Progenitor cell of endocrine pancreas (in vitro differentiated cells): Measurements from ENCODE around the gene SLCO1A2. TPM values are rescaled to one million over a fixed set of nuclear protein-coding genes. Genes with fewer than 3 reads are reported as not detected.
"Not testable (repeated sequence)": the region's sequence is repeated elsewhere in the genome, so short reads cannot be mapped to it uniquely, and the experiment has no call there.

Experiments used
- DNase-seq: peaks from one replicate; pipeline ENCODE4 v3.0.0; 2021; ENCODE audit warnings: low spot score; ENCODE audit not compliant: unreplicated experiment
- H3K27ac Mint-ChIP-seq: 2 replicates; pipeline ENCODE4 v1.8.0; 2021; ENCODE audit warnings: mild to moderate bottlenecking, moderate library complexity, mixed read lengths
- H3K27me3 Mint-ChIP-seq: 2 replicates; pipeline ENCODE4 v1.8.0; 2021; ENCODE audit warnings: mixed read lengths
- H3K36me3 Mint-ChIP-seq: 2 replicates; pipeline ENCODE4 v1.8.0; 2022; ENCODE audit warnings: mixed read lengths; ENCODE audit not compliant: insufficient read depth
- H3K4me1 Mint-ChIP-seq: 2 replicates; pipeline ENCODE4 v1.8.0; 2021; ENCODE audit warnings: low read depth, mixed read lengths
- H3K4me3 Mint-ChIP-seq: 2 replicates; pipeline ENCODE4 v1.8.0; 2021; ENCODE audit warnings: low read depth, mild to moderate bottlenecking, moderate library complexity, mixed read lengths
- H3K9me3 Mint-ChIP-seq: 2 replicates; pipeline ENCODE4 v1.8.0; 2021; ENCODE audit warnings: low read depth, mixed read lengths
- long read RNA-seq: library from polyadenylated mRNA; unstranded; transcript quantifications from one replicate; pipeline ENCODE4 v2.0.0, GENCODE V29; 2020
- total RNA-seq: library from RNA; stranded (reverse); gene quantifications from 2 replicates; pipeline ENCODE4 v1.2.1, GENCODE V29; 2021
- TF ChIP-seq, protein P1 (sequence below): fragments of 200-600 bp; sonication (generic); IDR thresholded peaks from one replicate; pipeline ENCODE4 v1.5.0; 2021; ENCODE audit warnings: antibody characterized with exemption, mild to moderate bottlenecking; ENCODE audit not compliant: unreplicated experiment

SLCO1A2 gene, protein sequence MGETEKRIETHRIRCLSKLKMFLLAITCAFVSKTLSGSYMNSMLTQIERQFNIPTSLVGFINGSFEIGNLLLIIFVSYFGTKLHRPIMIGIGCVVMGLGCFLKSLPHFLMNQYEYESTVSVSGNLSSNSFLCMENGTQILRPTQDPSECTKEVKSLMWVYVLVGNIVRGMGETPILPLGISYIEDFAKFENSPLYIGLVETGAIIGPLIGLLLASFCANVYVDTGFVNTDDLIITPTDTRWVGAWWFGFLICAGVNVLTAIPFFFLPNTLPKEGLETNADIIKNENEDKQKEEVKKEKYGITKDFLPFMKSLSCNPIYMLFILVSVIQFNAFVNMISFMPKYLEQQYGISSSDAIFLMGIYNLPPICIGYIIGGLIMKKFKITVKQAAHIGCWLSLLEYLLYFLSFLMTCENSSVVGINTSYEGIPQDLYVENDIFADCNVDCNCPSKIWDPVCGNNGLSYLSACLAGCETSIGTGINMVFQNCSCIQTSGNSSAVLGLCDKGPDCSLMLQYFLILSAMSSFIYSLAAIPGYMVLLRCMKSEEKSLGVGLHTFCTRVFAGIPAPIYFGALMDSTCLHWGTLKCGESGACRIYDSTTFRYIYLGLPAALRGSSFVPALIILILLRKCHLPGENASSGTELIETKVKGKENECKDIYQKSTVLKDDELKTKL
- 14.1 and 14.7 TPM in 2 replicates for total RNA-seq
- long read RNA-seq, partial matches to known transcripts, result 9 of 29 reads
- long read RNA-seq, other reads (novel, unspliced or antisense), result 20 of 29 reads

- peaks cover 42% of the 10 kb centered on the region for H3K9me3 Mint-ChIP-seq
- TF ChIP-seq, protein P1, sequence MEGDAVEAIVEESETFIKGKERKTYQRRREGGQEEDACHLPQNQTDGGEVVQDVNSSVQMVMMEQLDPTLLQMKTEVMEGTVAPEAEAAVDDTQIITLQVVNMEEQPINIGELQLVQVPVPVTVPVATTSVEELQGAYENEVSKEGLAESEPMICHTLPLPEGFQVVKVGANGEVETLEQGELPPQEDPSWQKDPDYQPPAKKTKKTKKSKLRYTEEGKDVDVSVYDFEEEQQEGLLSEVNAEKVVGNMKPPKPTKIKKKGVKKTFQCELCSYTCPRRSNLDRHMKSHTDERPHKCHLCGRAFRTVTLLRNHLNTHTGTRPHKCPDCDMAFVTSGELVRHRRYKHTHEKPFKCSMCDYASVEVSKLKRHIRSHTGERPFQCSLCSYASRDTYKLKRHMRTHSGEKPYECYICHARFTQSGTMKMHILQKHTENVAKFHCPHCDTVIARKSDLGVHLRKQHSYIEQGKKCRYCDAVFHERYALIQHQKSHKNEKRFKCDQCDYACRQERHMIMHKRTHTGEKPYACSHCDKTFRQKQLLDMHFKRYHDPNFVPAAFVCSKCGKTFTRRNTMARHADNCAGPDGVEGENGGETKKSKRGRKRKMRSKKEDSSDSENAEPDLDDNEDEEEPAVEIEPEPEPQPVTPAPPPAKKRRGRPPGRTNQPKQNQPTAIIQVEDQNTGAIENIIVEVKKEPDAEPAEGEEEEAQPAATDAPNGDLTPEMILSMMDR, result no peak
- no peak for DNase-seq
- H3K27me3 Mint-ChIP-seq, result no peaks in the 10 kb centered on the region
- H3K4me1 Mint-ChIP-seq, result no peaks in the 10 kb centered on the region
- H3K36me3 Mint-ChIP-seq, result peaks cover 20% of the 10 kb centered on the region
- H3K27ac Mint-ChIP-seq, result no peak within 1 kb of the TSS
- no peak within 1 kb of the TSS for H3K4me3 Mint-ChIP-seq
Measured at GRCh38 chr12:21334771-21335325, at the start of gene SLCO1A2. Gene SLCO1A2 (minus strand): TSS chr12:21334917. CDS start chr12:21334647, 270 bp downstream.

- DNase-seq, result no peak
- TF ChIP-seq, protein P1, result no peak
- Mint-ChIP-seq H3K27ac (no peak overlapping the region), H3K9me3 (peaks cover 16% of the 10 kb centered on the region), H3K4me1 (peaks cover 4% of the 10 kb centered on the region), H3K36me3 (peaks cover 4% of the 10 kb centered on the region), H3K4me3 (no peak overlapping the region), H3K27me3 (no peaks in the 10 kb centered on the region)
Measured at GRCh38 chr12:21384261-21384660, 49.5 kb upstream of the SLCO1A2 start.

- Mint-ChIP-seq H3K4me1 (peaks cover 11% of the 10 kb centered on the region), H3K9me3 (peaks cover 11% of the 10 kb centered on the region), H3K27me3 (peaks cover 14% of the 10 kb centered on the region)
- H3K4me3 Mint-ChIP-seq, DNase-seq, H3K36me3 Mint-ChIP-seq, H3K27ac Mint-ChIP-seq: not testable (repeated sequence)
Measured at GRCh38 chr12:21381320-21381719, 46.6 kb upstream of the SLCO1A2 start.

DNA sequence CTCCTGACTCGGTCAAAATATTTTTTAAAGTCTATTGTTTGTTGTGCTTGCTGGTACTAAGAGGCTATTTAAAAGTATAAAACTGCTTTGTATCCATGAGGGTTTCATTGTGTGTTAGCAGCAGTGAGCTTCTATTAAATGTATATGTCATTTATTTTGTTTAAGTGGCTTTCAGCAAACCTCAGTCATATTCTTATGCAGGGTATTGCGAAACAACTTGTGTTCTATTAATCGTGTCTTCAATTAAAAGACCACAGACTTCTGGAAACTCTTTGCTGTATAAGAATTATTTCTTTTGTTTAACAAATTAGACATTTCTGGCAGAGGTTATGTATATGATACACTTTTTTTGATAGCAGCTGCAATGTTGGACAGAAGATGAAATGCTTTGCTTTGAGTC, 44.5 kb upstream of the SLCO1A2 start:
- TF ChIP-seq, protein P1, result no peak
- Mint-ChIP-seq H3K36me3 (no peaks in the 10 kb centered on the region), H3K4me3 (no peak overlapping the region), H3K27me3 (peaks cover 21% of the 10 kb centered on the region), H3K9me3 (peaks cover 5% of the 10 kb centered on the region), H3K27ac (no peak overlapping the region), H3K4me1 (peaks cover 15% of the 10 kb centered on the region)
- DNase-seq, result no peak

- H3K4me1 Mint-ChIP-seq, result peaks cover 14% of the 10 kb centered on the region
- no peak for DNase-seq
- no peaks in the 10 kb centered on the region for H3K36me3 Mint-ChIP-seq
- H3K27me3 Mint-ChIP-seq, result peaks cover 33% of the 10 kb centered on the region
- TF ChIP-seq, protein P1, result no peak
- H3K27ac Mint-ChIP-seq, result no peak within 1 kb of the TSS
- no peaks in the 10 kb centered on the region for H3K9me3 Mint-ChIP-seq
- H3K4me3 Mint-ChIP-seq, result no peak within 1 kb of the TSS
Measured at GRCh38 chr12:21372602-21373001, 37.9 kb upstream of the SLCO1A2 start, which contains the start of gene IAPP. Gene IAPP (plus strand): TSS chr12:21372902. CDS start chr12:21373352, 450 bp downstream.
